Activated CD4-positive, alpha-beta T cell treated with anti-CD3 and anti-CD28 coated beads, Interleukin-2, amount 50 U/mL, for 4 hours (primary cell): ENCODE data around the gene LDLRAD3.
"Not testable (repeated sequence)": the region's sequence is repeated elsewhere in the genome, so short reads cannot be mapped to it uniquely, and the experiment has no call there.

Experiments
- DNase-seq, 2 experiments: peaks; one replicate each; pipeline ENCODE4 v3.0.0-alpha.2; 2020

LDLRAD3 gene

GRCh38 chr11:35995681-35996271 lies 51.9 kb downstream of the LDLRAD3 start:
- no peak for DNase-seq

GRCh38 chr11:35997902-35998520 lies 54.1 kb downstream of the LDLRAD3 start:
- DNase-seq, result no peak

DNA sequence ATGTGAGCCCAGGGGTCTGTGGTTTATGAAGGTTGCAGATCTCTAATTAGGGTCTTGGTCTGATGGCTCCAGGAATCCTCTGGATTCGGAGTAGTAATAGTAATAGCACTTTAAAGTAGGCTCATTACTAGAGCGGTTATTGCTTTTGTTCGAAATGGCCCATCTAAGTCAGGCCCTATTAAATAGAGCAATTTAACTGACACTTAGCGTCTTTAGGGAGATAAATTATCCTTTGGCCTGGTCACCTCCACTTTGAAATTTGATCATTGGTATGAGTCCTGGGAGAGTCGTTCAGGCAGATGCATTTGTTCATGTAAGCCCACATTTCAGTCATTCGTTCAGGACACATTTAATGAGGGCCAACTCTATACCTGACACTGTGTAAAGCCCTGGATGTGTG lies 54.8 kb downstream of the LDLRAD3 start:
- DNase-seq, result no peak

DNA sequence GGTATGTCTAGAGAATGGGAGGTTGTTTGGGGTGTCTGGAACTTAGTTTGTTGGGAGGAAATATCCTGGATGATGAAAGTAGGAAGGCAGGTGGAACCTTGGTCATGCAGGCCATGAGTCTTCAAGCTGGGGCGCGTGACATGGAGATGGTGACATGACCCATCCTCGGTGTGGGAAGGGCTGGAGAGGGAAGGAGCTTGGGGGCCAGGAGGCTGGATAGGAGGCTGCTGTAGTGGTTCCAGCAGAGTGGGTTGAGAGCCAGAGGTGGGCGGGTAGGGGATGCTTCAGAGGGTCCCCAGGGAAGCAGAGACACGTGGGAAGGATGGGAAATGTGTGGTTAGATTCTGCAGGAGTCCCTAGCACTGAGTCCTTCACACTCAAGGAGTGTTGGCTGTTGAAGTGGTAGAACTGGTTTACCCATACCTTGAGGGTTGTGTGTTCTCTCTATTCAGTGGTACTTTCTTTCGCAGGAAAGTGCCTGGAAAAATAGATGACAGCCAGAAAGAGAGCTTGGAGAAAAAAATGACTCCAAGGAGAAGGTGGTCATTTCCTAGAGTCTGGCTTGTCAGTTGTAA lies 56.8 kb downstream of the LDLRAD3 start:
- no peak for DNase-seq

GRCh38 chr11:36002196-36002595 lies 58.3 kb downstream of the LDLRAD3 start:
- no peak for DNase-seq

- no peak for DNase-seq
Measured at GRCh38 chr11:36002796-36003195, 58.9 kb downstream of the LDLRAD3 start.

DNA sequence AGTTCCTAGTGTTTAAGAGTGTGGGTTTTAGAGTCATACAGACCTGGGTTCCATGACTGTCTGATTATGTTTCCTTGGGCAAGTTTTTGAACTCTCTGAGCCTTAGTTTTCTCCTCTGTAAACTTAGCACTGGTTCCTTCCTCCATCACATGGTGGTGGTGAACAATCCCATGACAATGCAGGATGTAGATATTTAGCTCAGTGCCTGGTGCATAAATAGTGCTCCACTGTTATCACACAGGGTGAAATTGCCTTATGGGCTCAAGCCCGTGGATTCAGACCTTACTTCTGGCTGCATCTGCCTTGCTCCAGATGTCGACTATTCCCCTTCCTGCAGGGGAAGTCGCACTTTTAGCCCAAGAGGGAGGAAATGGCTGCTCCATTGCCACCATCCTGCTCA lies 62.7 kb downstream of the LDLRAD3 start:
- no peak for DNase-seq

DNA sequence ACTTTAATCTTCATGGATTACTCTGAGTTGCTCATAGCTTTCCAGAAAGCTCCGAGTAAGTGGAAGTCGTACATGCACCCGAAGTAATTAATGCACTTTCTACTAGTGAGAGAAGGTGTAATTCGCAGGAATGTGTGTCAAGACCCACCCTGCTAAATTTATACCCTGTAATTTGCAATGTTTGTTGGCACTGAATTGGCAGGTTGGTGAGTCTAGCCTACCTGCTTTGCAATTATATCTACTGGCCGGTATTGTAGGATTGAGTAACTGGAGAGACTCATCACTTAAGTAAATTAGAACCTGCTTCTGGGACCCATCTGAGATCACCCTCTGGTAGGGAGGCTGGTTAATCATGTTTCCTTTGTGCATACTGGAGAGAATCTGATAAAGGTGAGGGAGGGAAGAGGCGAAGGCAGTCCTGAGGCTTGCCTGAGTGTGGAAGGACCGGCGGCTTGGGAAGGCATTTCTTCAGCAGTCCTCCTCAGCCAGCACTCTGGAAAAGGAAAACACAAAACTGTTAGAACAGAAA lies 63.3 kb downstream of the LDLRAD3 start:
- DNase-seq, result no peak

GRCh38 chr11:36008584-36008983 lies 64.7 kb downstream of the LDLRAD3 start:
- DNase-seq, result no peak

- no peak for DNase-seq
Measured at GRCh38 chr11:36009473-36009872, 65.6 kb downstream of the LDLRAD3 start.

GRCh38 chr11:36010010-36010740 lies 66.3 kb downstream of the LDLRAD3 start:
- no peak for DNase-seq

DNA sequence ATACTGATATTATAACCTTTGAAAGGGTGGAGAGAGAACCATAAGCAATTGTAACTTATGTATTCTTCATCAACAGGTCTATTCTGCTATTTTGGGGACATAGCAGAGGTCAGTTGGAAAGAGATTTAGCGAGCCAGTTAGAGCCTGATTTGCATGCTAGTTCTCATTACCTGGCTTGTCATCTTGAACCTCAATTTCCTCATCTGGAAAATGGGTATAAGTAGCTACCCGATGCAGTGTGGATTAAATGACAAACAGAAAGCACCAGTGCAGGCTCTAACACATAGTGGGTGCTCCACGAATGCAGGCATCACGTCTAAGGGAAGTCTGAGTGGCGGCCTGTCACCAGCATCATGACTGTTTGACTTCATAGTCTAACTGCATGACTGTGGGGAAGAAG lies 67.7 kb downstream of the LDLRAD3 start:
- no peak for DNase-seq

GRCh38 chr11:36012455-36012854 lies 68.6 kb downstream of the LDLRAD3 start:
- no peak for DNase-seq

DNA sequence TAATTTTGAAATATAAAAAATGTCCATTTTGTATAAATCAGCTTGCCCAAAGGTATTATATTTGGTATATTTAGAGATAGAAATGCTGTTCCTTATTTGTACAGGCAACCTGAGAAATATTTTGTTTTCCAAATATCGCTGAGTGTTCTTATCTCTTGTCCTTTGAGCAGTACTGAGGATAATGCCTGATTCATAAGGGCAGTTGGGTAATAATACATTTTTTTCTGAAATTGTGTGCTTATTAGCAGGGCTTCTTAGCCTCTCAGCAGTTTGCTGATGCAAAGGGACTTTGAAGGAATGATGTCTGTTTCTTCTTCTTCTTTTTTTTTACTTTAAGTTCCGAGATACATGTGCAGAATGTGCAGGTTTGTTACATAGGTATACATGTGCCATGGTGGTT lies 69.1 kb downstream of the LDLRAD3 start:
- DNase-seq, result no peak

DNA sequence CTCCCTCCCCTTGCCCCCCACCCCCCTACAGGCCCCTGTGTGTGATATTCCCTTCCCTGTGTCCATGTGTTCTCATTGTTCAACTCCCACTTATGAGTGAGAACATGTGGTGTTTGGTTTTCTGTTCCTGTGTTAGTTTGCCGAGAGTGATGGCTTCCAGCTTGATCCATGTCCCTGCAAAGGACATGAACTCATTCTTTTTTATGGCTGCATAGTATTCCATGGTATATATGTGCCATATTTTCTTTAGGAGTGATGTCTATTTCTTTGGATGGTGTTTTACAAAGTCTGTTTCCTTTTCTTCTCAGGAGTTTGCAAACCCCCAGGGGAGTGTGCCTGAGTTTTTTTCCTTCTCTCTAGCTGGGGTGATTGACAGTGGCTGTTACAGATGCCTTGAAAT lies 69.6 kb downstream of the LDLRAD3 start:
- not testable (repeated sequence) for DNase-seq

GRCh38 chr11:36013950-36014897 lies 70.4 kb downstream of the LDLRAD3 start:
- no peak for DNase-seq

- no peak for DNase-seq
Measured at GRCh38 chr11:36014898-36015665, 71.2 kb downstream of the LDLRAD3 start.

DNA sequence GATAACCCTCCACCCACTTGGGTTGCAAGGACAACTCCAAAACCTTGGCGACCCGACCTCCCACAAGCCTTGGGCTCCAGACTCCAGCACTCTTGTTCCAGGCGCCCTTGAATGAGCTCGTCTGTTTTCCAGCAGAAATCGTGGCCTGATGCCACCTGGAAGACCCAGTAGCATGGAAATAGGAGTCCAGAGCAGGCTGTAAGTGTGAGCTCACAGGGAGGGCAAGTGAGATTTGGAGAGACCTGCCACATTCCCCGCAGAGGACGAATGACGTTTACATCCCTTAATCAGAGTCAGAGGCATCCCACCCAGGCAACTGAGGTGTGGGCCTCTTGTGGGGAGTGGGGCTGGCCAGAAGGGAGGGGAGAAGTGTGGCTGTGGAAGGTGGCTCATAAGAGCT lies 71.9 kb downstream of the LDLRAD3 start:
- DNase-seq, result no peak

- DNase-seq, result no peak
Measured at GRCh38 chr11:36016263-36016662, 72.4 kb downstream of the LDLRAD3 start.

- no peak for DNase-seq
Measured at GRCh38 chr11:36016709-36017108, 72.8 kb downstream of the LDLRAD3 start.

DNA sequence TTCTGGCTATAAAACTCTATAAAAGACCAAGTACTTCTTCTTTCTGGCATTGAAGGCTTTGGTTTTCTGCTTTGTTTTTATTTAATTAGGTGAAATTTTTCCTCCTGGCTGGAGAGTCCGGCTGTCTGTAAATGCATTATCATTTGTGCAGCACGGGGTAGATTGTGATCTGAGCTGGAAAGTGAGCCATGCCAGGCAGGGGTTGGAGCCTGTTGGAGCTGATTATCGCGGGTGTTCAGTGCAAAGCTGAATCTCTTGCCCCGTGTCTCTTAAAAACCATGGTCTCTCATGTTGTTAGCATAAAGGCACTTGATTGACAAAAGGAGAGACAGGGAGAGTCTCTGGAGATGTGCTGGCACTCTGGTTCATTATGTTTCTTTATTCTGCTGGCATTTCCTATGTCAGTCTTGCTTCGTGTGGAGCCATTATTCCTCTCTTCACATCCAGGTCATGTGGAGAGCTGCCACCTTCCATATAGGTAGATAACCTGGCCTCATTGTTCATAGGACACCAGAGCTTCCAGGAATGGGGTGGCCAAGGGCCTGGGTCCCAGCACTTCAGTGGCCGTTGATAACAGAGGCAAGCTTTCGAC lies 75.2 kb downstream of the LDLRAD3 start:
- DNase-seq, result no peak
